GM18868 (cell line): ENCODE data around the gene CDC6.

Source experiments
- ATAC-seq: cut with Tn5 transposase; IDR thresholded peaks from one replicate; pipeline ENCODE4 v1.9.1; 2021; ENCODE audit warnings: mild to moderate bottlenecking, moderate library complexity; ENCODE audit not compliant: unreplicated experiment

The CDC6 gene

DNA sequence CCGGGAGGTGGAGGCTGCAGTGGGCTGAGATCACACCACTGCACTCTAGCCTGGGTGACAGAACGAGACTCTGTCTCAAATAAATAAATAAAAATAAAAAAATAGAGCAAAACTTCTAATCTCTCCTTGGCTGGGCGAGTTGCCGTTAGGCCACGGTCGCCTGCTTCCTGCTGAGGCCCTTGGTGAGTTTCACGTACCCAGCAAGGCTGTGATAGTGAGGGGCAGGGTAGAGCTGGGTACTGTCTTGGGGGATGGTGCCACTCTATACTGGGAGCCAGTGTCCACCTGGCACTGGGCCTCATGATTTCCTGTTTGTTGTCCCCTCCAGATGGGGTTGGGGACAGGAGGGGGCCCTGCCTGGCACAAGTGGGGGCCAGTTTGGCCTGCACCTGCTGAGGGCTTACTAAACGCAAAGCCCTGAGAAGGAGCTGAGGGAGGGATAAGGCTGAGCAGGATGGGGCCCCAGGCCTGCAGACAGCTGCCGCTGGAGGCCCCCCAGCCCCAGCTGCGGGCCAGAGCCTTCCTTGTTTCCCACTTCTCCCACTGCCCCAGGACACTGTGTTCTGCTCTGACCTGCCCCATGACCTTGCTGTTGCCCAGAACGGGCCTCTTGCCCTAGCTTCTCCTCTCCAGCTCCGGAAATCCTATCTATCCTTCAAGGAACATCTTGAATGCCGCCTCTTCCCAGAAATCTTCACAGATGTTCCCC is 51.4 kb downstream of the CDC6 start:
- ATAC-seq, result no peak

DNA sequence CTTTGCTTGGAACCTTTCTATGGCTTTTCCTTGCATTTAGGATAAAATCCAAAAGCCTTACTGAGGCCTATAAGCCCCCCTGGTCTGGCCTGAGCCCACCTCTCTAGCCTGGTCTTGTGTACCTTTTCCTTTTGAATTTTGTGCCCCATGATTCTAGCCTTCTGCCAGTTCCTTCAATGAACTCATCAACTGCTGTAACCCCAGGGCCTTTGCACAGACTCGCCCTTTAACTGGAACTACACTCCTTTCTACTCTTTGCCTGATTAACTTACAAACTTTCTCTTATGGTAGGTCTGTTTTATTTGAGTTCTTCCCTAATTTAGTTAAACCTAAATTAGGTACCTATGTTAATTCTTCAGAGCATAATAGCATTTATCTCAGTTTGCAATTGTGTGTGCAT is 52.6 kb downstream of the CDC6 start:
- no peak for ATAC-seq

GRCh38 chr17:40340880-40341807 is 53.5 kb downstream of the CDC6 start:
- peak; percentile 71 for ATAC-seq

GRCh38 chr17:40341808-40342503 is 54.3 kb downstream of the CDC6 start:
- no peak for ATAC-seq

- ATAC-seq, result no peak
Measured at GRCh38 chr17:40342504-40343218, 55.0 kb downstream of the CDC6 start.

DNA sequence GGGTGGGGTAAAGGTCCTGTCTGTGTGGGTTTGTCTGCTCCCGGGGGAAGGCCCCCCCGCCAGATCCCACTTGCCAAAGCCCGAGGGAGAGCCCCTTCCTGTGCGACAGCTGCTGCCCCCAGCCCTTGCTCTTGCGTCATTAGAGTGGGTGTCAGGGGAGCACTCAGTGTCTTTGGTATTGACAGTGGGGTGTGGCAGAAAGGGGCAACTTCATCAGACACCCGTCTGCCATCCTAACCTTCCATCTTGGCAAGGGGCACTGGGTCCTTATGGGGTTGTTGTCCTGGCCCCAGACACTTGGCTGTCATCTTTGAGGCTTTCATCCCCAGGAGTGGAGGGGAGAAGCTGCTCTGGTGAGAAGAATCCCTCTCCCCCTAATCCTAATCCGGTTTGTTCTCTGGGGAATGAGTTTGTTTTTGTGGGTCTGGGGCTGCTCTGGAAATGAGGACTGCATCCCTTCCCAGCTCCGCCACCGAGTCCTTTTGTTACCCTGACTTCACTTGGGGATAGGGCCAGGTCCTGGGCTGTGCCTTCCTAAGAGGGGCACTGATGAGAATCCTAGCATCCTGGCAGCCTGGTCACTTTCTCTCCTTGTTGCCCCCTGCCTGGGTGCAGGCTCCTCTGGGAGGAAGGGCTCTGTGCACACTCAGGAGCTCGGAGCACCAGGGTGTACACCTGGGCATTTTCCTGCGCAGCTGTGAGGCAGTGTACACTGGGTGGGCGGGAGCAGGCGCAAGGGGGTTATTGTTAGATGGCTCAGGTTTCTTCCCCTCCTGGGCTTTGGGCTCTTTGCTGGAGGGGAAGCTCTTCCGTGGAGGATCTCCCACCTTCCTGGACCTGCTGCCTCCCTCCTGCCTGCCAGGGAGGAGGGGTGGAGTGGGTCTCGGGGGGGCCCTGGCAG is 55.8 kb downstream of the CDC6 start:
- ATAC-seq, result no peak

DNA sequence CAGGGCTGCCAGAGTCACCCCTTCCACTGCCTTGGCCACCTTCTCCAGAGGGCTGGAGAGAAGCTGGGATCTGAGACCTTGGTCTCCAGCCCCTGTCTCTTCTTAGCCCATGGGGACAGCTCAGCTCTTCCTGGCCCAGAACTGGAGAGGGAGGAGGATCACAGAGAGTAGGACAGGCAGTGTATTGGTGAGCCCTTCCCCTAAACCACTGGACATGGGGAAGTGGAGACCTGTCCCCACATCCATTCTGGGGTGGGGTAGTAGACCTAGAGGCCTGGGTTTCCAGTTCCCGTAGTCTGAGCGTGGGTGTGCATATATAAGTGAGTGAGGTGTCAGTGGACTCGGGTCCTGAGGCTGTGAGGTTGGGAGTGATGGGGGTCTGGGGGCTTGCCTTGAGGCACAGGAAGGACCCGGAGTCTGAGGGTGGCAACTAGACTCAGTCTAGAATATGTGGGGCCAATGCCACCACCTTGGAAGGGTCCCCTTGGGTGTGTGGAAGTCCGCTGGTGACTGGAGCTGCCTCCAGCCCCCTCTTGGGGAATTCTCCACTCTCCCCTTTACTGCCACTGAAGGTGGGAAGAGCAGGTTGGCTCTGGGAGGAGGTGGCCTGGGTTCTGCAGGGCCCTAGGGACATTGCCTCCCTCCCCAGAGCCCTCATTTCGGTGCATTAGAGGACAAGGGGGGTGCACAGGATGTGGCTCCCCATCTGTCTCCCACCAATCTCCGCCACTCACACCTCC is 56.9 kb downstream of the CDC6 start:
- no peak for ATAC-seq

- no peak for ATAC-seq
Measured at GRCh38 chr17:40345161-40345993, 57.7 kb downstream of the CDC6 start.

GRCh38 chr17:40345994-40346764 is 58.5 kb downstream of the CDC6 start:
- ATAC-seq, result no peak

DNA sequence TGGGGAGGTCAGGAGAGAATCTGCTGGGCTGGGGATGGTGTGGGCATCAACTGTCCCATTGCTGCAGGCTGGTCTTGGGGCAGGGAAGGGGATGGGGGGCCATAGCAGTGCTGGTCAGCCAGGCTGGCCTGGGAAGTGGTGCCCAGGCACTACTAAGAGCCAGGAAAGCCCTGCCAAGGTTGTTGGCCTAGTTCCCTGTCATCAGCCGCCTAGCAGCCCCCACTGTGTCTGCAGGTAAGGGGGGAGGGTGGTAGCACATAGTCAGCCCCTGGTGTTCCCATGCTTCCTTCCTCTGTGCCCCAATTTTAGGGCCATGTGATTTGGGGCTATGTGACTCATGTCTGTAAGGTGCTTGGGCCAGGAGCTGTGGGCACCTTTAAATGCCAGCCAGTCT is 59.1 kb downstream of the CDC6 start:
- ATAC-seq, result no peak

DNA sequence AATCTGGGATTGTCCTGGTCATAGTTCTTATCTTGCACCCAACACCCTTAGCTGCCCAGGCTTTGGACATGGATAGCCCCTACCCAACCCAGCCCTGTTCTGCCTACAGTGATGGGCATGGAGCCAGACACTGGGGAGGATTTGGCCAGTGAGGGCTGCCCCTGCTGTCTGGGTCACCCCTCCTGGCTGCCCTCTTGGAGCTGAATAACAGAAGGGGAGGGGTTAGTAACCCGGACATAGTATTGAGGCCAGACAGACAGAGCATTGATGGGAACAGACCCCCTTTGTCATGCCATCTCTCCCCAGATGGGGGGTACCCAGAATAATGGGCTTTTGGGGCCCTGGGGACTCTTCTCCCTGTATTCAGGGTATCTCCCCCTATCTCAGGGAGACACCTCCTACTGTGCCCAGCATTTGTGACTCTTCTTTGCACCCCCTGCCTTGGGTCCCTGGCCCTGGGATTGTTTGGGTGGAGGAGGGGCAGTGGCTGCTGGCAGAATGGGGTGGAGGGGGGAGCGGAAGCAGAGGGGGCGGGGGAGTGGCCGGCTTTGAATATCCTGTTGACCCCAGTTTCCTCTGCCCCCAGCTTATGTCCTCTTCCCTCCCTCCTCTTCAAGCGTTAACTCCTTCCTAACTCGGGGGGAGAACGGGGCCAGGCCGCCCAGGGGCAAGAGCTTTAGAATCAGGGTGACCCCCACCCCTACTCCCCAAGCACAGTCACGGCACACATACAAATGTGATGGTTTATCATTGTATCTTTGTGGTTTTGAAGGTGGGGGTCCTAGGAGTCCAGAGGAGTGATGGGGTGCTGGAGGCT is 59.8 kb downstream of the CDC6 start:
- no peak for ATAC-seq

- no peak for ATAC-seq
Measured at GRCh38 chr17:40348136-40348504, 60.4 kb downstream of the CDC6 start.

DNA sequence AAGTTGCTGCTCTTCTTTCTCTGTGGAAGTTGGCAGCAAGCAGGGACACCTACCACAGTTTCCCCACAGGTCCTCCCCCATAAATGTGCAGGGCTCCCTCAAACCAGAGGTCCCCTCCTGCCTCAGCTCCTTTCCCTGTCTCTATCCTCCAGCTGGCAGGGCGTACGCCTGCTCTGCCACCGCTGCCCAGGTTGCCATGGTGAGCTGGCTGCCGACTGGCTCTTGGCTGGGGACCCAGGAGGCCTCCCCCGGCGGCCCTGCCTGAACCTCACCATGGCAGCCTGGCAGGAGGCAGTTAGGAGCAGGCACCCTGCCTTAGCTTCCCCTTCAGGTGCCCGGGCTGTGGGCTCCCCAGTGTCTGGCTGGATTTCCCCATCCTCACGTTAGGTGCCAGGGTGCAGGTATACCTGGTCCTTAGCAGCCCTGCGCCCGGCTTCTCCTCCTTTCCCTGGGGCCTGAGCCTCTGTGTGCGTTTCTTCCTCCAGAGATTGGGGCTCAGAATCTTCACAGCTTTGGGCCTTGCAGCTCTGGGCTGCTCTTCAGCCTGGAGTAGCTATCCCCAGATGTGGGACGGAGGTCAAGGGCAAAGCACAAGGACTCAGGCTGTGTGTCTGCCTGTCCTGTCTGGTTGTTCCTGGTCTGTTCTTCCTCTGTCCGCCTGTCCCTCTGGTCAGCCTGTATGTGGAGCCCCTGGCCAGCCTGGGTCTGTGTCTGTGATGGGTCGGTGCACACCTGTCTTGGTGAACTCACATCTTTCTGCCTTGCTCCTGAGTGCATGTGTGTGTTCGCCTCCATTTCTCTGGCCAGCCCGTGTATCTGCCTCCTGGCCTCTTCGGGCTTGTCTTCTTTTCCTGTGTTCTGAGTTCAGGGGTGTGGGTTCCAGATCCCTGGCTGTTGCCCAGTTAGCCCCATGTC is 61.1 kb downstream of the CDC6 start:
- ATAC-seq, result no peak

DNA sequence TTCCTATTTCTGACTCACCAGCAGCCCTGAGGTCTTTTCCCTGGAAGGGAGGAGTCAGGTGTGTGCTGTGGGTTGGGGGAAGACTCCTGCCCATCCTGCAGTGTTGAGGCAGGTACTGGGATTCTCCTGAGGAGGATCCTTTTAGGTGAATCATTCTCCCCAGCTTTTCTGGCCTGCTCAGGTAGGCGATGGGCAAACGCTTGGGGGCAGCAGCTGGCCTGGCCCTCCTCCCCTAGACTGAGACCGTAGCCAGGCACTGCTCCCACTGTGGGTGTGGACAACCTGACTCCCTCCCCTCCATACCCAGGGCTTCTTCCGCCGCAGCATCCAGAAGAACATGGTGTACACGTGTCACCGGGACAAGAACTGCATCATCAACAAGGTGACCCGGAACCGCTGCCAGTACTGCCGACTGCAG is 61.8 kb downstream of the CDC6 start:
- no peak for ATAC-seq

- ATAC-seq, result no peak
Measured at GRCh38 chr17:40349895-40350688, 62.4 kb downstream of the CDC6 start.
